AG09309 (cell line): ENCODE data around the gene SLC12A7.

Source experiments
- DNase-seq: peaks from one replicate; pipeline ENCODE4 v3.0.0-alpha.2; 2010; ENCODE audit warnings: low read depth
- H3K4me3 ChIP-seq: 2 replicates; pipeline ENCODE4 v1.5.1; 2011; ENCODE audit warnings: mild to moderate bottlenecking, low read depth, low read length, moderate library complexity; ENCODE audit not compliant: control insufficient read depth
- TF ChIP-seq, protein P1 (sequence below): IDR thresholded peaks from 2 replicates; pipeline ENCODE4 v1.5.1; 2011; ENCODE audit warnings: mild to moderate bottlenecking, low read depth, low read length, inconsistent platforms; ENCODE audit not compliant: insufficient read depth, control insufficient read depth; ENCODE audit errors: missing control alignments

SLC12A7 gene

GRCh38 chr5:1010181-1010510 lies 101.7 kb downstream of the SLC12A7 start:
- TF ChIP-seq, protein P1, sequence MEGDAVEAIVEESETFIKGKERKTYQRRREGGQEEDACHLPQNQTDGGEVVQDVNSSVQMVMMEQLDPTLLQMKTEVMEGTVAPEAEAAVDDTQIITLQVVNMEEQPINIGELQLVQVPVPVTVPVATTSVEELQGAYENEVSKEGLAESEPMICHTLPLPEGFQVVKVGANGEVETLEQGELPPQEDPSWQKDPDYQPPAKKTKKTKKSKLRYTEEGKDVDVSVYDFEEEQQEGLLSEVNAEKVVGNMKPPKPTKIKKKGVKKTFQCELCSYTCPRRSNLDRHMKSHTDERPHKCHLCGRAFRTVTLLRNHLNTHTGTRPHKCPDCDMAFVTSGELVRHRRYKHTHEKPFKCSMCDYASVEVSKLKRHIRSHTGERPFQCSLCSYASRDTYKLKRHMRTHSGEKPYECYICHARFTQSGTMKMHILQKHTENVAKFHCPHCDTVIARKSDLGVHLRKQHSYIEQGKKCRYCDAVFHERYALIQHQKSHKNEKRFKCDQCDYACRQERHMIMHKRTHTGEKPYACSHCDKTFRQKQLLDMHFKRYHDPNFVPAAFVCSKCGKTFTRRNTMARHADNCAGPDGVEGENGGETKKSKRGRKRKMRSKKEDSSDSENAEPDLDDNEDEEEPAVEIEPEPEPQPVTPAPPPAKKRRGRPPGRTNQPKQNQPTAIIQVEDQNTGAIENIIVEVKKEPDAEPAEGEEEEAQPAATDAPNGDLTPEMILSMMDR, result peak; percentile 4
- DNase-seq, result no peak
- H3K4me3 ChIP-seq, result no peak overlapping the region

DNA sequence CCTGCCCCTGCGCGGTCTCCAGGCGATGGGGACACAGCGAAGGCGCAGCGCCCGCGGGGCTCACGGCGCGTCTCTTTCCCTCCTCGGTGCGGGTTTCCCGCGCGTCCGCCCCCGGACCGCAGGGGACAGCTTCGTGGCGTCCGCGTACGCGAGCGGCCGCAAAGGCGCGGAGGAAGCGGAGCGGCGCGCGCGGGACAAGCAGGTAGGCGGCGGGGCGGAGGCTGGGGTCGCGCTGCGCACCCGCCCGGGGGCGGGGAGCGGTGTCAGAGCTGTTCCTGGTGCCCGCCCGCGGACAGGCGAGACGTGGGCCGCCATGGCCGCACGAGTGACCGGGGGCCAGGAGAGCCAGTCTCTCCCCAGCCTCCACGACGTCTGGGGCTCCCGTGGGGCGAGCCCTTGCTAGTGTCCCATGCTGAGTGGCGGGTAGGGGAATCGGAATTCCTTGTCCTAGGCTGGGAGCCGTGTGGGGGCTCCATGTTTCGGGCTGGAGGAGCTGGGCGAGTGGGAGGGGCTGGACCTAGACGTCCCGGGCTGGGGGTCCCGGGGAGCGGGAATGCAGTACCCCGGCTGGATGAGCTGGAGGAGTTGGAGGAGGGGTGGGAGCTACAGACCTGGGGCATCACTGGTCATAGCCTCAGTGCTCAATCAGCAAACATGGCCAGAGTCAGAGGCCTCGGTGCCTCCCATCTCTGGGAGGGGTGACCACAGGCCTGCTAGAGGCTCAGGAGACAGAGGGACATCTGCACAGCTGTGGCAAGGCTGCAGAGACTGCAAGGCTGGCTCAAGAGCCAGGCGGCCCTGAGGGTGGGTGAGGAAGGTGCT lies 102.3 kb downstream of the SLC12A7 start:
- TF ChIP-seq, protein P1, result no peak
- no peak overlapping the region for H3K4me3 ChIP-seq
- no peak for DNase-seq

GRCh38 chr5:1008451-1009358 lies 103.2 kb downstream of the SLC12A7 start, which contains the start of gene NKD2:
NKD2 (plus strand) TSS chr5:1008802; CDS start chr5:1009058, 256 bp downstream.
- no peak within 1 kb of the TSS for H3K4me3 ChIP-seq

DNA sequence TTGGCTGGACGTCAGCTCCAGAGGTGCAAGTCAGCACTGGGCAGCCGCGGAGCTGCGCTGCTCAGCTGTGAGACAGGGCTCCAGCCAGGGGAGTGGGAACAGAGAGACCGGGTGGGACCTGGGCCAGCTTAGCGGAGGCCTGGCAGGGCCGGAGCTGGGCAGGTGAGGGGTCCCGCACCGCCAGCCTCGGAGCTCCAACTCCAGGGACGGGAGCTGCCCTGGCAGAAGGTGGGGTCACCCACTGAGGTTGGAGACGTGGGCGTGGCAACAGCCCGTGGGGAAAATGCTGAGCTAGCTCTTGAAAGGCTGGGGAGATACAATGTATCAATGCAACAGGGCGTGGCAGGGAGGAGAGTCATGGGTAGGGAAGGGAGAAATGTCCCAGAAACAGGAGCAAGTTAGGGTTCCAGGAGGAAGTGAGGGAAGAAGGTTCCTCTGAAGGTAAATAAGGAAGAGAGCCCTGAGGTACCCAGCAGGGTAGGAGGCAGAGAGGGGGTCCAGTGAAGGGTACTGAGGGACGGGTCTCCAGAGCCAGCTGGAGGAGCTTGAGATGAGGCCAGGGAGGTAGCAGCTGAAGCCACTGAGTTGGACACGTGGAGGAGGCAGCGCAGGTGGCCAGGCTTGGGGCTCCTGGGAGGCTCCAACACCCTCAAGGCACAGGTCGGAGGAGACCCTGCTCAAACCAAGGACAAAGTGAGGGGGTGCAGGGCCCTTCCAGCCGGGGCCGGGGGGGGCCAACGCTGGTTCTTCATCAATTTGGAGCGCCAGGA lies 104.0 kb downstream of the SLC12A7 start:
- TF ChIP-seq, protein P1, result no peak
- no peak for DNase-seq
- H3K4me3 ChIP-seq, result no peak overlapping the region

More at GRCh38 chr5:1008451-1009358, 103.2 kb downstream of the SLC12A7 start, which contains the start of gene NKD2:
- TF ChIP-seq, protein P1, result peak; percentile 26
- DNase-seq, result no peak

DNA sequence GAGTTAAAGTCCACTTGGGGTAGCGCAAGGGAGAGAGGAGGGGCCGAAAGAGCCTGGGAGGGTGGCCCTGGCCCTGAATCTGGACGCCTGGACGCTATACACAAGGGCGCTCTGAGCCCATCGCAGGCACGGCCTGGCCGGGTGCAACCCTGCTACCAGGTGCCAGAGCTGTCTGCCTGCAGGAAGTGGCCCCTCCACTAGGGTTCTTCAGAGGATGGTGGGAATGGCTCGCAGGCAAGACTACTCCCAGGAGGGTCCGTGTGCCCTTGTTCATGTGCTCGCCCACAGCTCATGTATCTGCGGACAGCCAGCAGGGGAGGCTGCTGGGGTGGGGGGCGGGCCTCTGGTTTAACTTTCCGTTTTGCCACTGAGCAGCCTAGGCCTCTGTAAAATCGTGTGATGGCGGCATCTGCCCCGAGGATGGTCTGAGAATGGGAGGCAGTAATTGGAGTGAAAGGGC lies 104.6 kb downstream of the SLC12A7 start:
- TF ChIP-seq, protein P1, result no peak
- no peak overlapping the region for H3K4me3 ChIP-seq
- DNase-seq, result no peak

GRCh38 chr5:1006656-1007071 lies 105.2 kb downstream of the SLC12A7 start:
- no peak for DNase-seq
- TF ChIP-seq, protein P1, result no peak
- no peak overlapping the region for H3K4me3 ChIP-seq
